PC-9 (cell line): Measurements from ENCODE around the gene CIRBP. TPM values are rescaled to one million over a fixed set of nuclear protein-coding genes. Genes with fewer than 3 reads are reported as not detected.

ENCODE experiments used
- BruUV-seq: library from RNA; stranded (reverse); fragments of 400-500 nt; replicated peaks from 2 replicates; lab custom pipeline; 2021; lab: Mats Ljungman, UMichigan
- CTCF ChIA-PET: fragments of 300-600 bp; sonication (Branson Sonifier 250); formaldehyde crosslinking; loops from one replicate; lab custom pipeline; 2022; ENCODE audit warnings: antibody characterized with exemption; lab: Charles Lee
- POLR2A ChIA-PET: fragments of 300-600 bp; sonication (Branson Sonifier 250); formaldehyde crosslinking; loops from one replicate; lab custom pipeline; 2022; ENCODE audit warnings: antibody characterized with exemption; ENCODE audit not compliant: unreplicated experiment; lab: Charles Lee
- DNase-seq, 2 experiments: peaks; one replicate each; pipeline versions ENCODE4 v3.0.0 to v3.0.0-alpha.2; 2015 to 2022; ENCODE audit warnings: mixed read lengths in 1 of 2
- H2AFZ ChIP-seq: fragments of 200-600 bp; sonication (generic); 2 replicates; pipeline ENCODE4 v1.8.1; 2017; ENCODE audit warnings: antibody characterized with exemption
- H3F3A ChIP-seq: fragments of 200-600 bp; sonication (generic); 2 replicates; pipeline ENCODE4 v1.8.1; 2017; ENCODE audit warnings: antibody characterized with exemption, mild to moderate bottlenecking, low read depth; ENCODE audit not compliant: insufficient read depth
- H3K27ac ChIP-seq: fragments of 200-600 bp; sonication (generic); 2 replicates; pipeline ENCODE4 v1.6.1; 2016; ENCODE audit warnings: mixed run types
- H3K27me3 ChIP-seq: fragments of 200-600 bp; sonication (generic); 2 replicates; pipeline ENCODE4 v1.6.1; 2016; ENCODE audit warnings: low read depth, mixed run types; ENCODE audit not compliant: insufficient read depth
- H3K36me3 ChIP-seq: fragments of 200-600 bp; sonication (generic); 2 replicates; pipeline ENCODE4 v1.6.1; 2016; ENCODE audit warnings: low read depth, mixed run types
- H3K4me1 ChIP-seq: fragments of 200-600 bp; sonication (generic); replicated peaks from 2 replicates; pipeline ENCODE4 v1.6.1; 2016; ENCODE audit warnings: mixed run types; ENCODE audit not compliant: insufficient read depth
- H3K4me2 ChIP-seq: fragments of 200-600 bp; sonication (generic); 2 replicates; pipeline ENCODE4 v1.6.1; 2017; ENCODE audit warnings: mixed run types
- H3K4me3 ChIP-seq: fragments of 200-600 bp; sonication (generic); 2 replicates; pipeline ENCODE4 v1.6.1; 2016; ENCODE audit warnings: mixed run types
- H3K79me2 ChIP-seq: fragments of 200-600 bp; sonication (generic); 2 replicates; pipeline ENCODE4 v1.6.1; 2017; ENCODE audit warnings: low read depth, mixed run types
- H3K9me2 ChIP-seq: fragments of 200-600 bp; sonication (generic); 2 replicates; pipeline ENCODE4 v1.8.1; 2017; ENCODE audit warnings: mild to moderate bottlenecking; ENCODE audit not compliant: insufficient read depth
- H3K9me3 ChIP-seq: fragments of 200-600 bp; sonication (generic); 2 replicates; pipeline ENCODE4 v1.8.1; 2016; ENCODE audit warnings: low read depth; ENCODE audit not compliant: insufficient read depth
- H4K20me1 ChIP-seq: fragments of 200-600 bp; sonication (generic); 2 replicates; pipeline ENCODE4 v1.8.1; 2017; ENCODE audit not compliant: insufficient read depth
- EZH2 ChIP-seq: fragments of 200-600 bp; sonication (generic); IDR thresholded peaks from 2 replicates; pipeline ENCODE4 v1.8.0; 2017; ENCODE audit warnings: antibody characterized with exemption, low read depth
- intact Hi-C: fragments of 100-400 bp; cut with micrococcal nuclease; formaldehyde crosslinking; loops from one replicate; pipeline ENCODE4 v1.10.0; 2022; ENCODE audit not compliant: unreplicated experiment
- total RNA-seq: library from RNA; stranded (reverse); gene quantifications from 2 replicates; pipeline ENCODE4 v1.2.3, GENCODE V29; 2021
- TF ChIP-seq, protein P1 (sequence below): fragments of 200-600 bp; sonication (generic); conservative IDR thresholded peaks from 2 replicates; pipeline ENCODE4 v1.6.1; 2017; ENCODE audit warnings: mixed run types, antibody characterized with exemption, mild to moderate bottlenecking, moderate library complexity

The CIRBP gene
- total RNA-seq, 1 experiment from 2014 or later, result 86.9 TPM

- Histone ChIP-seq H3K9me2 (no peaks in the 10 kb centered on the region), H3K4me3 (no peak overlapping the region), H3K27me3 (no peaks in the 10 kb centered on the region), H3F3A (peaks cover 44% of the 10 kb centered on the region), H3K36me3 (peaks cover 11% of the 10 kb centered on the region; the same call in 1 of the 2 replicates), H3K79me2 (peaks cover 60% of the 10 kb centered on the region), H3K9me3 (no peaks in the 10 kb centered on the region), H3K4me1 (peaks cover 37% of the 10 kb centered on the region), H3K4me2 (peak overlapping the region; percentile 84; the same call in 1 of the 2 replicates), H4K20me1 (peaks cover 12% of the 10 kb centered on the region), H2AFZ (no peak overlapping the region), H3K27ac (no peak overlapping the region)
- intact Hi-C loops, result no loop called here
- BruUV-seq, result no TSS peak
- no peak for DNase-seq
- ChIA-PET CTCF (no interaction called here), POLR2A (no interaction called here)
- no peak for TF ChIP-seq EZH2
- TF ChIP-seq, protein P1, sequence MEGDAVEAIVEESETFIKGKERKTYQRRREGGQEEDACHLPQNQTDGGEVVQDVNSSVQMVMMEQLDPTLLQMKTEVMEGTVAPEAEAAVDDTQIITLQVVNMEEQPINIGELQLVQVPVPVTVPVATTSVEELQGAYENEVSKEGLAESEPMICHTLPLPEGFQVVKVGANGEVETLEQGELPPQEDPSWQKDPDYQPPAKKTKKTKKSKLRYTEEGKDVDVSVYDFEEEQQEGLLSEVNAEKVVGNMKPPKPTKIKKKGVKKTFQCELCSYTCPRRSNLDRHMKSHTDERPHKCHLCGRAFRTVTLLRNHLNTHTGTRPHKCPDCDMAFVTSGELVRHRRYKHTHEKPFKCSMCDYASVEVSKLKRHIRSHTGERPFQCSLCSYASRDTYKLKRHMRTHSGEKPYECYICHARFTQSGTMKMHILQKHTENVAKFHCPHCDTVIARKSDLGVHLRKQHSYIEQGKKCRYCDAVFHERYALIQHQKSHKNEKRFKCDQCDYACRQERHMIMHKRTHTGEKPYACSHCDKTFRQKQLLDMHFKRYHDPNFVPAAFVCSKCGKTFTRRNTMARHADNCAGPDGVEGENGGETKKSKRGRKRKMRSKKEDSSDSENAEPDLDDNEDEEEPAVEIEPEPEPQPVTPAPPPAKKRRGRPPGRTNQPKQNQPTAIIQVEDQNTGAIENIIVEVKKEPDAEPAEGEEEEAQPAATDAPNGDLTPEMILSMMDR, result no peak
Measured at GRCh38 chr19:1271528-1272422, 2.6 kb downstream of the CIRBP start.

GRCh38 chr19:1272423-1273262, 3.5 kb downstream of the CIRBP start:
- H3K27ac ChIP-seq, result no peak overlapping the region
- CTCF ChIA-PET, result interaction anchor here (0.6 kb wide), 1 partner anchor 88 kb away, joined by 3 read pairs; no protein-coding TSS in a partner anchor
- H3K4me2 ChIP-seq, result peak overlapping the region; percentile 89
- DNase-seq, result no peak
- H4K20me1 ChIP-seq, result peaks cover 12% of the 10 kb centered on the region
- H3K27me3 ChIP-seq, result no peaks in the 10 kb centered on the region
- no TSS peak for BruUV-seq
- H3K36me3 ChIP-seq, result peaks cover 11% of the 10 kb centered on the region; the same call in 1 of the 2 replicates
- no peak for TF ChIP-seq EZH2
- TF ChIP-seq, protein P1, result no peak
- peaks cover 64% of the 10 kb centered on the region for H3K79me2 ChIP-seq
- POLR2A ChIA-PET, result no interaction called here
- H3F3A ChIP-seq, result peaks cover 44% of the 10 kb centered on the region
- no peak overlapping the region for H3K4me3 ChIP-seq
- H3K4me1 ChIP-seq, result peaks cover 32% of the 10 kb centered on the region
- intact Hi-C loops, result no loop called here
- H3K9me3 ChIP-seq, result no peaks in the 10 kb centered on the region
- H2AFZ ChIP-seq, result no peak overlapping the region
- H3K9me2 ChIP-seq, result no peaks in the 10 kb centered on the region
